Activated gamma-delta T cell treated with anti-CD3 and anti-CD28 coated beads, Interleukin-2, amount 50 U/mL, for 16 hours (primary cell): ENCODE measurements around the gene DACT2.
"Not testable (repeated sequence)": the region's sequence is repeated elsewhere in the genome, so short reads cannot be mapped to it uniquely, and the experiment has no call there.

ENCODE experiments used
- DNase-seq: peaks from one replicate; pipeline ENCODE4 v3.0.0-alpha.2; 2020; ENCODE audit warnings: low read depth

Gene DACT2

GRCh38 chr6:168319279-168320111 lies at the start of gene DACT2:
TSS of gene DACT2 (minus strand) at chr6:168319777. CDS start at chr6:168319633, 144 bp downstream.
- no peak for DNase-seq

- DNase-seq: no peak
Measured at GRCh38 chr6:168368936-168369335, 49.4 kb upstream of the DACT2 start.

- DNase-seq: no peak
Measured at GRCh38 chr6:168368066-168368820, 48.7 kb upstream of the DACT2 start.

- DNase-seq: no peak
Measured at GRCh38 chr6:168367285-168367751, 47.7 kb upstream of the DACT2 start.

GRCh38 chr6:168366473-168366872 lies 46.9 kb upstream of the DACT2 start:
- no peak for DNase-seq

GRCh38 chr6:168365422-168366165 lies 46.0 kb upstream of the DACT2 start:
- DNase-seq: no peak

GRCh38 chr6:168364793-168365421 lies 45.3 kb upstream of the DACT2 start:
- no peak for DNase-seq

GRCh38 chr6:168363811-168364792 lies 44.5 kb upstream of the DACT2 start:
- no peak for DNase-seq

- DNase-seq: no peak
Measured at GRCh38 chr6:168363302-168363701, 43.7 kb upstream of the DACT2 start.

- no peak for DNase-seq
Measured at GRCh38 chr6:168362276-168362990, 42.9 kb upstream of the DACT2 start.

- no peak for DNase-seq
Measured at GRCh38 chr6:168361766-168362165, 42.2 kb upstream of the DACT2 start.

- DNase-seq: no peak
Measured at GRCh38 chr6:168359794-168360193, 40.2 kb upstream of the DACT2 start.

- DNase-seq: no peak
Measured at GRCh38 chr6:168358842-168359420, 39.4 kb upstream of the DACT2 start.

- DNase-seq: not testable (repeated sequence)
Measured at GRCh38 chr6:168356872-168357271, 37.3 kb upstream of the DACT2 start.

- no peak for DNase-seq
Measured at GRCh38 chr6:168355716-168356522, 36.3 kb upstream of the DACT2 start.

GRCh38 chr6:168354338-168354737 lies 34.8 kb upstream of the DACT2 start:
- no peak for DNase-seq

- no peak for DNase-seq
Measured at GRCh38 chr6:168353041-168353440, 33.5 kb upstream of the DACT2 start.

- no peak for DNase-seq
Measured at GRCh38 chr6:168352096-168352495, 32.5 kb upstream of the DACT2 start.

GRCh38 chr6:168349718-168350210 lies 30.2 kb upstream of the DACT2 start:
- DNase-seq: no peak
